Endothelial cell of umbilical vein (primary cell): Measurements from ENCODE around the gene FUT8. TPM values are rescaled to one million over a fixed set of nuclear protein-coding genes. Genes with fewer than 3 reads are reported as not detected.

Source experiments
- BruUV-seq: library from RNA; stranded (reverse); fragments of 400-500 nt; replicated peaks from 2 replicates; lab custom pipeline; 2021; lab: Mats Ljungman, UMichigan
- CTCF ChIA-PET: fragments of 300-600, 350-600 bp; sonication (Branson Sonifier 250); formaldehyde crosslinking; loops from one replicate; lab custom pipeline; 2021; ENCODE audit warnings: antibody characterized with exemption, inconsistent platforms; lab: Charles Lee
- POLR2A ChIA-PET: fragments of 300-600, 350-600 bp; sonication (Branson Sonifier 250); formaldehyde crosslinking; loops from one replicate; lab custom pipeline; 2021; ENCODE audit warnings: antibody characterized with exemption, inconsistent platforms; lab: Charles Lee
- DNase-seq: peaks from one replicate; pipeline ENCODE4 v3.0.0-alpha.2; 2011; ENCODE audit warnings: low read depth, low spot score
- FAIRE-seq: peaks from 2 replicates; lab custom pipeline; 2011; peaks lifted over from hg19 to GRCh38; lab: Jason Lieb, UNC
- H2AFZ ChIP-seq: 2 replicates; pipeline ENCODE4 v1.6.0; 2012; ENCODE audit warnings: low read depth, low read length, control low read depth, inconsistent platforms
- H3K27ac ChIP-seq: 2 replicates; pipeline ENCODE4 v1.5.1; 2011; ENCODE audit warnings: low read depth, mild to moderate bottlenecking, control low read depth, low read length, moderate library complexity; ENCODE audit not compliant: insufficient read depth
- H3K27me3 ChIP-seq, 2 experiments: 2 replicates each; pipeline versions ENCODE4 v1.6.0 to v1.6.1; 2011; ENCODE audit warnings: low read length in 2 of 2, mixed read lengths in 1 of 2; ENCODE audit not compliant: control insufficient read depth in 2 of 2, insufficient read depth in 2 of 2
- H3K36me3 ChIP-seq, 2 experiments: 2 replicates in 1 of 2; 3 replicates in 1 of 2; pipeline ENCODE4 v1.5.1; 2011; ENCODE audit warnings: low read length in 2 of 2, mild to moderate bottlenecking in 1 of 2, moderate library complexity in 1 of 2; ENCODE audit not compliant: control insufficient read depth in 2 of 2, insufficient read depth in 2 of 2; ENCODE audit errors: extremely low read depth in 1 of 2
- H3K4me1 ChIP-seq: 3 replicates; pipeline ENCODE4 v1.5.1; 2011; ENCODE audit warnings: mild to moderate bottlenecking, low read length; ENCODE audit not compliant: control insufficient read depth, insufficient read depth; ENCODE audit errors: extremely low read depth
- H3K4me2 ChIP-seq: 2 replicates; pipeline ENCODE4 v1.6.1; 2011; ENCODE audit warnings: low read length, control low read depth, mixed read lengths; ENCODE audit not compliant: insufficient read depth
- H3K4me3 ChIP-seq, 3 experiments: fragments of 200-600 bp in 1 of 3; sonication (generic), shearing (Covaris generic) in 1 of 3; replicated peaks in 1 of 3; 2 replicates each; pipeline ENCODE4 v1.5.1; 2011 to 2016; ENCODE audit warnings: control low read depth in 3 of 3, low read length in 3 of 3, mild to moderate bottlenecking in 2 of 3, inconsistent platforms in 1 of 3, low read depth in 1 of 3, moderate library complexity in 1 of 3; ENCODE audit not compliant: insufficient read depth in 1 of 3
- H3K79me2 ChIP-seq: 2 replicates; pipeline ENCODE4 v1.6.0; 2012; ENCODE audit warnings: low read length, inconsistent platforms; ENCODE audit not compliant: control insufficient read depth, insufficient read depth
- H3K9ac ChIP-seq: replicated peaks from 2 replicates; pipeline ENCODE3; 2011; ENCODE audit warnings: low read length, control low read depth; ENCODE audit not compliant: insufficient read depth; ENCODE audit errors: extremely low read depth
- H3K9me1 ChIP-seq: replicated peaks from 3 replicates; pipeline ENCODE4 v1.6.0; 2011; ENCODE audit warnings: mild to moderate bottlenecking, low read length; ENCODE audit not compliant: control insufficient read depth, insufficient read depth; ENCODE audit errors: extremely low read depth
- H3K9me3 ChIP-seq: replicated peaks from 2 replicates; pipeline ENCODE4 v1.5.1; 2012; ENCODE audit warnings: low read length, inconsistent platforms; ENCODE audit not compliant: control insufficient read depth, insufficient read depth
- H4K20me1 ChIP-seq: replicated peaks from 2 replicates; pipeline ENCODE3; 2011; ENCODE audit warnings: mild to moderate bottlenecking, low read length; ENCODE audit not compliant: control insufficient read depth, insufficient read depth; ENCODE audit errors: extremely low read depth
- EZH2 ChIP-seq: IDR thresholded peaks from 2 replicates; pipeline ENCODE4 v1.6.1; 2012; ENCODE audit warnings: borderline replicate concordance, low read depth, mild to moderate bottlenecking, moderate library complexity, low read length, inconsistent platforms; ENCODE audit not compliant: severe bottlenecking
- FOS ChIP-seq: IDR thresholded peaks from 2 replicates; pipeline ENCODE4 v1.6.1; 2011; ENCODE audit warnings: mild to moderate bottlenecking, low read length, moderate library complexity, borderline replicate concordance; ENCODE audit not compliant: insufficient read depth
- GATA2 ChIP-seq: IDR thresholded peaks from 2 replicates; pipeline ENCODE4 v1.7.0; 2011; ENCODE audit warnings: low read depth, mild to moderate bottlenecking, moderate library complexity, mixed read lengths, low read length; ENCODE audit not compliant: insufficient read length, insufficient read depth
- JUN ChIP-seq: IDR thresholded peaks from 2 replicates; pipeline ENCODE4 v1.6.1; 2011; ENCODE audit warnings: borderline replicate concordance, low read depth; ENCODE audit not compliant: insufficient read length, insufficient read depth
- MAX ChIP-seq: IDR thresholded peaks from 2 replicates; pipeline ENCODE4 v1.6.1; 2011; ENCODE audit not compliant: insufficient read depth, insufficient read length
- MYC ChIP-seq: IDR thresholded peaks from one replicate; pipeline ENCODE4 v1.6.1; 2011; ENCODE audit warnings: mild to moderate bottlenecking, low read depth, low read length
- POLR2A ChIP-seq: IDR thresholded peaks from 2 replicates; pipeline ENCODE4 v1.6.1; 2012; ENCODE audit warnings: low read depth, mild to moderate bottlenecking, control low read depth, low read length
- POLR2AphosphoS5 ChIP-seq: IDR thresholded peaks from 2 replicates; pipeline ENCODE4 v1.6.1; 2012; ENCODE audit warnings: low read depth, mild to moderate bottlenecking, control low read depth, low read length, moderate library complexity; ENCODE audit not compliant: insufficient read depth
- dilution Hi-C: fragments of 300-500 bp; cut with MboI; formaldehyde crosslinking; loops from one replicate; pipeline ENCODE4 v1.15.0; 2019; ENCODE audit warnings: low sequenced_read_pairs; ENCODE audit not compliant: extremely low pct_ligation_motif_present
- intact Hi-C: fragments of 100-400 bp; cut with micrococcal nuclease; formaldehyde crosslinking; loops from one replicate; pipeline ENCODE4 v1.10.0; 2022
- polyA plus RNA-seq, 4 experiments: library from polyadenylated mRNA; depleted of rRNA in 3 of 4; stranded (reverse) in 3 of 4; unstranded in 1 of 4; fragments of >200 nt; gene quantifications; 2 replicates each; pipeline versions ENCODE4 v1.2.1 to v1.2.3, GENCODE V29; 2011 to 2012; ENCODE audit warnings: missing spikeins in 1 of 4
- total RNA-seq: library from RNA; stranded (reverse); gene quantifications from 2 replicates; pipeline ENCODE4 v1.2.3, GENCODE V29; 2021
- TF ChIP-seq, protein P1 (sequence below), 2 donors: IDR thresholded peaks; 1 replicate in 1 of 2; 2 replicates in 1 of 2; pipeline ENCODE4 v1.5.1; 2011; ENCODE audit warnings: low read length in 2 of 2, mild to moderate bottlenecking in 2 of 2, moderate library complexity in 2 of 2, control low read depth in 1 of 2, inconsistent platforms in 1 of 2, low read depth in 1 of 2; ENCODE audit not compliant: insufficient read depth in 1 of 2; ENCODE audit errors: extremely low read depth in 1 of 2

FUT8 gene
- total and polyA plus RNA-seq, 2 donors (not counting 3 experiments of a cell fraction or from before 2014, with no cell fraction given), result 16.7 to 38.8 TPM

GRCh38 chr14:65770681-65771080, 358.2 kb downstream of the FUT8 start:
- BruUV-seq, result no TSS peak
- Histone ChIP-seq H3K4me2 (no peak overlapping the region), H3K36me3 (no peaks in the 10 kb centered on the region), H3K27me3 (peaks cover 0 to 3% of the 10 kb centered on the region in 2 experiments), H3K79me2 (no peaks in the 10 kb centered on the region), H3K4me1 (no peaks in the 10 kb centered on the region), H2AFZ (no peak overlapping the region), H3K4me3 (no peak overlapping the region), H4K20me1 (no peaks in the 10 kb centered on the region), H3K9me3 (no peaks in the 10 kb centered on the region), H3K9me1 (no peaks in the 10 kb centered on the region), H3K27ac (no peak overlapping the region), H3K9ac (no peak overlapping the region)
- TF ChIP-seq MAX (no peak), JUN (no peak), FOS (no peak), EZH2 (no peak), POLR2AphosphoS5 (no peak), MYC (no peak), POLR2A (no peak), GATA2 (no peak)
- TF ChIP-seq, protein P1, sequence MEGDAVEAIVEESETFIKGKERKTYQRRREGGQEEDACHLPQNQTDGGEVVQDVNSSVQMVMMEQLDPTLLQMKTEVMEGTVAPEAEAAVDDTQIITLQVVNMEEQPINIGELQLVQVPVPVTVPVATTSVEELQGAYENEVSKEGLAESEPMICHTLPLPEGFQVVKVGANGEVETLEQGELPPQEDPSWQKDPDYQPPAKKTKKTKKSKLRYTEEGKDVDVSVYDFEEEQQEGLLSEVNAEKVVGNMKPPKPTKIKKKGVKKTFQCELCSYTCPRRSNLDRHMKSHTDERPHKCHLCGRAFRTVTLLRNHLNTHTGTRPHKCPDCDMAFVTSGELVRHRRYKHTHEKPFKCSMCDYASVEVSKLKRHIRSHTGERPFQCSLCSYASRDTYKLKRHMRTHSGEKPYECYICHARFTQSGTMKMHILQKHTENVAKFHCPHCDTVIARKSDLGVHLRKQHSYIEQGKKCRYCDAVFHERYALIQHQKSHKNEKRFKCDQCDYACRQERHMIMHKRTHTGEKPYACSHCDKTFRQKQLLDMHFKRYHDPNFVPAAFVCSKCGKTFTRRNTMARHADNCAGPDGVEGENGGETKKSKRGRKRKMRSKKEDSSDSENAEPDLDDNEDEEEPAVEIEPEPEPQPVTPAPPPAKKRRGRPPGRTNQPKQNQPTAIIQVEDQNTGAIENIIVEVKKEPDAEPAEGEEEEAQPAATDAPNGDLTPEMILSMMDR (IDR thresholded peaks at IDR 0.05; ENCODE audit: extremely low read depth in 1 of 2, insufficient read depth in 1 of 2, low read depth in 1 of 2, low read length in 2 of 2), result no peak
- intact Hi-C loops, result no loop called here
- POLR2A ChIA-PET, result no interaction called here
- CTCF ChIA-PET, result interaction anchor here (1.6 kb wide), 1 partner anchor 54 kb away, joined by 4 read pairs; no protein-coding TSS in a partner anchor
- DNase-seq (no peak), FAIRE-seq (no peak)
- dilution Hi-C loops, result no loop called here
